GM12891 (cell line): Measurements from ENCODE around the gene IRF3.

ENCODE experiments used
- POLR2A ChIP-seq: IDR thresholded peaks from 2 replicates; pipeline ENCODE4 v1.6.1; 2011; ENCODE audit warnings: low read depth, low read length, control low read depth
- POLR2AphosphoS5 ChIP-seq: IDR thresholded peaks from 2 replicates; pipeline ENCODE4 v1.6.1; 2011; ENCODE audit warnings: low read depth, low read length, control low read depth
- TAF1 ChIP-seq: IDR thresholded peaks from 2 replicates; pipeline ENCODE4 v1.6.1; 2011; ENCODE audit warnings: low read depth, low read length, control low read depth

- TF ChIP-seq TAF1 (no peak), POLR2AphosphoS5 (no peak), POLR2A (no peak)
These were observed 24.5 kb upstream of the IRF3 start for GRCh38 chr19:49690079-49690655.
